Tongue (tissue), 1 donor: ENCODE data around the gene ZNF639. TPM values are rescaled to one million over a fixed set of nuclear protein-coding genes. Genes with fewer than 3 reads are reported as not detected.

Source experiments
- total RNA-seq: library from RNA; depleted of rRNA; stranded (reverse); fragments of >200 nt; gene quantifications from one replicate; pipeline ENCODE4 v1.2.3, GENCODE V29; 2014

ZNF639 gene
- total RNA-seq, 1 donor from 2014 or later, result 53.5 TPM

Other genes with a start within 250 kb of the ZNF639 start
- gene PIK3CA, start 174.7 kb upstream of the ZNF639 start, total RNA-seq, result 58.8 TPM
- 3.9 TPM for gene KCNMB3, start 71.9 kb upstream of the ZNF639 start, total RNA-seq
- 63.6 TPM for gene MFN1, start 24.7 kb downstream of the ZNF639 start, total RNA-seq
- gene GNB4, start 128.4 kb downstream of the ZNF639 start, total RNA-seq, result 49.1 TPM
- 41.9 TPM for gene ACTL6A, start 239.9 kb downstream of the ZNF639 start, total RNA-seq